Smooth muscle cell (in vitro differentiated cells): ENCODE data around the gene XYLT1. TPM values are rescaled to one million over a fixed set of nuclear protein-coding genes. Genes with fewer than 3 reads are reported as not detected.
A peak's percentile ranks its signal among the peaks of the same experiment; 100 is the strongest.

Source experiments
- DNase-seq: peaks from one replicate; lab custom pipeline; 2025; ENCODE audit not compliant: unreplicated experiment; lab: John Stamatoyannopoulos, UW
- H2AFZ ChIP-seq: fragments of 200-600 bp; sonication (generic); 2 replicates; pipeline ENCODE4 v1.6.0; 2016; ENCODE audit warnings: antibody characterized with exemption, low read depth, mild to moderate bottlenecking
- H3F3A ChIP-seq: fragments of 200-600 bp; sonication (generic); 2 replicates; pipeline ENCODE4 v1.6.0; 2017; ENCODE audit warnings: antibody characterized with exemption, low read depth
- H3K27ac ChIP-seq: fragments of 200-600 bp; sonication (generic); 2 replicates; pipeline ENCODE4 v1.5.1; 2016; ENCODE audit warnings: low read depth, mild to moderate bottlenecking
- H3K27me3 ChIP-seq: fragments of 200-600 bp; sonication (generic); 2 replicates; pipeline ENCODE4 v1.6.1; 2016; ENCODE audit warnings: low read depth, mild to moderate bottlenecking
- H3K36me3 ChIP-seq: fragments of 200-600 bp; sonication (generic); 2 replicates; pipeline ENCODE4 v1.5.1; 2016; ENCODE audit warnings: low read depth
- H3K4me1 ChIP-seq: fragments of 200-600 bp; sonication (generic); 2 replicates; pipeline ENCODE4 v1.5.1; 2016; ENCODE audit warnings: low read depth
- H3K4me2 ChIP-seq: fragments of 200-600 bp; sonication (generic); 2 replicates; pipeline ENCODE4 v1.6.0; 2016; ENCODE audit warnings: mild to moderate bottlenecking
- H3K4me3 ChIP-seq: fragments of 200-600 bp; sonication (generic); 2 replicates; pipeline ENCODE4 v1.5.1; 2016; ENCODE audit warnings: mild to moderate bottlenecking
- H3K79me2 ChIP-seq: fragments of 200-600 bp; sonication (generic); 2 replicates; pipeline ENCODE4 v1.6.0; 2016; ENCODE audit warnings: low read depth, mild to moderate bottlenecking
- H3K9ac ChIP-seq: fragments of 200-600 bp; sonication (generic); 2 replicates; pipeline ENCODE4 v1.6.0; 2016; ENCODE audit warnings: low read depth
- H3K9me3 ChIP-seq: fragments of 200-600 bp; sonication (generic); replicated peaks from 2 replicates; pipeline ENCODE4 v1.5.1; 2016; ENCODE audit warnings: low read depth
- H4K20me1 ChIP-seq: fragments of 200-600 bp; sonication (generic); 2 replicates; pipeline ENCODE4 v1.6.0; 2016; ENCODE audit warnings: low read depth
- WGBS: methylation state at CpG from one replicate; pipeline ENCODE4 v1.1.7; 2016; ENCODE audit warnings: low lambda C conversion rate; 5-methylcytosine and 5-hydroxymethylcytosine counted together
- polyA plus RNA-seq: library from polyadenylated mRNA; unstranded; fragments of >200 nt; fragmentation: Nextera tagmentation; extraction: Ambion mirVana; gene quantifications from 2 replicates; pipeline ENCODE4 v1.2.1, GENCODE V29; 2016
- total RNA-seq: library from RNA; depleted of rRNA; stranded (reverse); fragments of >200 nt; gene quantifications from 2 replicates; pipeline ENCODE4 v1.2.3, GENCODE V29; 2014
- TF ChIP-seq, protein P1 (sequence below): fragments of 200-600 bp; sonication (generic); IDR thresholded peaks from 2 replicates; pipeline ENCODE4 v1.5.1; 2017; ENCODE audit warnings: borderline replicate concordance, mild to moderate bottlenecking, antibody characterized with exemption; ENCODE audit not compliant: insufficient read depth, poor library complexity, severe bottlenecking

The XYLT1 gene
- total and polyA plus RNA-seq, 2 experiments from 2014 or later, result 9.5 to 19.9 TPM

DNA sequence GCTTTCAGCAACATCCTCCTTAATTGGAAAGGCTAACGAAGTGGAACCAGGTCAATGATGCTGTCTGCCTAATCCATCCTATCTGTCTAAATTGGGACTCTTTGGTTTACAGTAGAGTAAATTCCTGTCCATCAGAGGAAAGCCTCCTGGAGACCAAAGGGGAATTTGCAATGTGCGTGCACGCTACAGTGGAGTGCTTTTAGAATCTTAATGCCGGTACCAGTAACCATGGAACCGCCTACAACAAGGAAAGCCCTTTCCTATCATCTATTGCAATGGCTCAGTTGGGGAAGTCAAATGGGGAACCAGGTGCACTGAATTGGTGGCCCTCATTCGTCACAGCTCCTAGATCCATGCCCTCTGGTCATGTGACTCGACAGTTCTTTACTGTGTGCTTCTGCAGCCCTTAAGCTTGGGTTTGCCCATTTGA, 110.1 kb downstream of the XYLT1 start:
- Histone ChIP-seq H3K4me3 (no peak overlapping the region), H2AFZ (no peak overlapping the region), H3K36me3 (no peaks in the 10 kb centered on the region), H3K27me3 (no peaks in the 10 kb centered on the region), H3K79me2 (no peaks in the 10 kb centered on the region), H3K27ac (no peak overlapping the region), H3K9me3 (no peaks in the 10 kb centered on the region), H3F3A (no peaks in the 10 kb centered on the region), H3K9ac (no peak overlapping the region), H3K4me2 (no peak overlapping the region), H4K20me1 (peaks cover 61% of the 10 kb centered on the region), H3K4me1 (peaks cover 10% of the 10 kb centered on the region)
- no peak for DNase-seq
- WGBS, result 93% methylated on average over 7 of the region's 7 CpGs
- TF ChIP-seq, protein P1, sequence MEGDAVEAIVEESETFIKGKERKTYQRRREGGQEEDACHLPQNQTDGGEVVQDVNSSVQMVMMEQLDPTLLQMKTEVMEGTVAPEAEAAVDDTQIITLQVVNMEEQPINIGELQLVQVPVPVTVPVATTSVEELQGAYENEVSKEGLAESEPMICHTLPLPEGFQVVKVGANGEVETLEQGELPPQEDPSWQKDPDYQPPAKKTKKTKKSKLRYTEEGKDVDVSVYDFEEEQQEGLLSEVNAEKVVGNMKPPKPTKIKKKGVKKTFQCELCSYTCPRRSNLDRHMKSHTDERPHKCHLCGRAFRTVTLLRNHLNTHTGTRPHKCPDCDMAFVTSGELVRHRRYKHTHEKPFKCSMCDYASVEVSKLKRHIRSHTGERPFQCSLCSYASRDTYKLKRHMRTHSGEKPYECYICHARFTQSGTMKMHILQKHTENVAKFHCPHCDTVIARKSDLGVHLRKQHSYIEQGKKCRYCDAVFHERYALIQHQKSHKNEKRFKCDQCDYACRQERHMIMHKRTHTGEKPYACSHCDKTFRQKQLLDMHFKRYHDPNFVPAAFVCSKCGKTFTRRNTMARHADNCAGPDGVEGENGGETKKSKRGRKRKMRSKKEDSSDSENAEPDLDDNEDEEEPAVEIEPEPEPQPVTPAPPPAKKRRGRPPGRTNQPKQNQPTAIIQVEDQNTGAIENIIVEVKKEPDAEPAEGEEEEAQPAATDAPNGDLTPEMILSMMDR, result no peak

DNA sequence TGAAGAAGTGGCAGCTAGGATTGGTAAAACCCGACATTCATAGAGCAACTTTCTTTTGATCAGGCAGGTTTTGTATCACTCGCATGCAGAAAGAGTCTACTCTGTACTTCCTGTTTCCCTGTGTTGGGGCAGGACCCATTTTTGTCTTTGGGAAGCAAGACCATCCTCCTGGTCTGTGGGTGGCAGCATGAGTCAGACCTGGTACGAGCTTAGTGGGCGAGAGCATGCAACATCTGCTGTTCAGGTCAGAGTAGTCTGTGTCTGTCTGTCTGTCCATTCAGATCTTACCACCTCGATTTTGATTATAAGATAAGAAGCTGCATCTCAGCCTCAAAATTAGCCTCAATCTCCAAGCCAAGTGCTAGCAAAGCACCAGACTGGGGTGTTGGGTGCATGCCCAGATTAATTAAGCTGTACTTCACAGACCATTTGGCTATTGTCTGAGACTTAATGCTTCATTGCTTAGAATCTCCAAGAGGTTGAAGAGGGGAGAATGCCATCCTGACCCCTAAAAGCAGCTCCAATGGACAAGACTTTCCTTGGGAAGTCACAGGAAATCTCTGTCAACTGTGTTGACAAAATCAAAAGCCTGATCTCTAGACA, 110.9 kb downstream of the XYLT1 start:
- no peaks in the 10 kb centered on the region for H3K79me2 ChIP-seq
- peak overlapping the region; percentile 18 for H3K4me2 ChIP-seq
- H3K27ac ChIP-seq, result no peak overlapping the region
- H2AFZ ChIP-seq, result no peak overlapping the region
- WGBS, result 61% methylated on average over 5 of the region's 5 CpGs
- no peak overlapping the region for H3K4me3 ChIP-seq
- H3K4me1 ChIP-seq, result peaks cover 10% of the 10 kb centered on the region
- no peak overlapping the region for H3K9ac ChIP-seq
- H3K27me3 ChIP-seq, result no peaks in the 10 kb centered on the region
- TF ChIP-seq, protein P1, result no peak
- no peaks in the 10 kb centered on the region for H3K9me3 ChIP-seq
- peaks cover 55% of the 10 kb centered on the region for H4K20me1 ChIP-seq
- no peaks in the 10 kb centered on the region for H3F3A ChIP-seq
- DNase-seq, result no peak
- H3K36me3 ChIP-seq, result no peaks in the 10 kb centered on the region

DNA sequence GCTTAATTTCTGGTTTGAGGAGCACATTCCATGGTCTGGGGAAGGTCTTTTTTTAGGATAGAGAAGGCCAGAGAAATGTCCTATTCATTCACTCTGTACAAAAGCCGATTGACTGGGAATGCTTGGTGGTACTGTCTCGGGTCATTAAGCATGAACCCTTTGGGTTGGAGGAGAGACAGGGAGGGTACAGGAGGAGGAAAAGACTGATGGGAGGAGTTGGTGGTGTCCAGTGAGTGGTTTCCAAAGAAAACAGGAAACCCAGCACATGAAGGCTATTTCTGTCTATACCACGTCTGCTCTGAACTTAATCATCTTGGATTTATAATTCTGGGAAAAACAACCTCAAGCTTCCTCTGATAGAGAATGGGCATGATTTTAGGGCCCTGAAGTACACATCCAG, 111.9 kb downstream of the XYLT1 start:
- no peaks in the 10 kb centered on the region for H3K79me2 ChIP-seq

DNA sequence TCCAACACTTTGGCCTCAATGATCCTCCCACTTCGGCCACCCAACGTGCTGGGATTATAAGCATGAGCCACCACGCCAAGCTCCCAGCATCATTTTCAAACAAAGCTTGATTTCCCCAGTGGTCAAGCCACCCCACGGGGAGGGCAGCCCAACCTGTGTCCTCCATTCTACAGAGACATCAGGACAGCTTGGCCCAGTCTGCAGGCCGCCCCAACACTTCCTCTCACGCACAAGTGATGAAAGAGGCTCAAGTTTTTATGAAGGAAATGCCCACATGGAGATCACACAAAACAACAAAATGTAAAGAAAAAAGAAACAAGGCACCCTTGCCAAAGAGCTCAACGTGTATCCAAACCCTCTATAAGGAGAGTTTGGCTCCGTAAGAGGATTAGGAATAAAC, 112.4 kb downstream of the XYLT1 start:
- H3F3A ChIP-seq, result no peaks in the 10 kb centered on the region
- TF ChIP-seq, protein P1, result no peak
- H3K27ac ChIP-seq, result no peak overlapping the region
- WGBS, result 79% methylated on average over 8 of the region's 8 CpGs
- no peaks in the 10 kb centered on the region for H3K36me3 ChIP-seq
- DNase-seq, result no peak
- H3K27me3 ChIP-seq, result no peaks in the 10 kb centered on the region
- peaks cover 14% of the 10 kb centered on the region for H3K4me1 ChIP-seq
- no peaks in the 10 kb centered on the region for H3K9me3 ChIP-seq
- H2AFZ ChIP-seq, result no peak overlapping the region
- H3K79me2 ChIP-seq, result no peaks in the 10 kb centered on the region
- H3K4me2 ChIP-seq, result no peak overlapping the region
- H4K20me1 ChIP-seq, result peaks cover 53% of the 10 kb centered on the region
- no peak overlapping the region for H3K4me3 ChIP-seq
- no peak overlapping the region for H3K9ac ChIP-seq

More for the DNA sequence above, 111.9 kb downstream of the XYLT1 start:
- H3K9me3 ChIP-seq, result no peaks in the 10 kb centered on the region
- no peak overlapping the region for H3K4me2 ChIP-seq
- H4K20me1 ChIP-seq, result peaks cover 55% of the 10 kb centered on the region
- H3K4me1 ChIP-seq, result peaks cover 14% of the 10 kb centered on the region
- no peaks in the 10 kb centered on the region for H3F3A ChIP-seq
- TF ChIP-seq, protein P1, result no peak
- no peak overlapping the region for H3K9ac ChIP-seq
- no peak overlapping the region for H3K27ac ChIP-seq
- no peaks in the 10 kb centered on the region for H3K36me3 ChIP-seq
- H3K27me3 ChIP-seq, result no peaks in the 10 kb centered on the region
- no peak overlapping the region for H3K4me3 ChIP-seq
- no peak overlapping the region for H2AFZ ChIP-seq
- 71% methylated on average over 3 of the region's 3 CpGs for WGBS
- no peak for DNase-seq
